OCI-LY1 (cell line): ENCODE measurements around the gene TMEM235.

ENCODE experiments used
- CTCF ChIP-seq: fragments of 200-600 bp; sonication (generic), shearing (Covaris generic); IDR thresholded peaks from 2 replicates; pipeline ENCODE4 v1.5.1; 2017; ENCODE audit warnings: mild to moderate bottlenecking, antibody characterized with exemption, low read length, moderate library complexity, mixed read lengths
- EZH2 ChIP-seq: fragments of 200-600 bp; sonication (generic), shearing (Covaris generic); IDR thresholded peaks from 2 replicates; pipeline ENCODE4 v1.8.0; 2017; ENCODE audit warnings: borderline replicate concordance, mixed run types, mild to moderate bottlenecking, antibody characterized with exemption, low read length, moderate library complexity, mixed read lengths

- no peak for TF ChIP-seq CTCF
- TF ChIP-seq EZH2 = no peak
These were observed 2.2 kb downstream of the TMEM235 start for GRCh38 chr17:78233678-78234077.
